HG03103 (cell line): Measurements from ENCODE around the gene USH1G.
"Not testable (repeated sequence)": the region's sequence is repeated elsewhere in the genome, so short reads cannot be mapped to it uniquely, and the experiment has no call there.

Source experiments
- ATAC-seq: cut with Tn5 transposase; IDR thresholded peaks from one replicate; pipeline ENCODE4 v1.9.1; 2021; ENCODE audit warnings: low read depth; ENCODE audit not compliant: unreplicated experiment

Gene USH1G

DNA sequence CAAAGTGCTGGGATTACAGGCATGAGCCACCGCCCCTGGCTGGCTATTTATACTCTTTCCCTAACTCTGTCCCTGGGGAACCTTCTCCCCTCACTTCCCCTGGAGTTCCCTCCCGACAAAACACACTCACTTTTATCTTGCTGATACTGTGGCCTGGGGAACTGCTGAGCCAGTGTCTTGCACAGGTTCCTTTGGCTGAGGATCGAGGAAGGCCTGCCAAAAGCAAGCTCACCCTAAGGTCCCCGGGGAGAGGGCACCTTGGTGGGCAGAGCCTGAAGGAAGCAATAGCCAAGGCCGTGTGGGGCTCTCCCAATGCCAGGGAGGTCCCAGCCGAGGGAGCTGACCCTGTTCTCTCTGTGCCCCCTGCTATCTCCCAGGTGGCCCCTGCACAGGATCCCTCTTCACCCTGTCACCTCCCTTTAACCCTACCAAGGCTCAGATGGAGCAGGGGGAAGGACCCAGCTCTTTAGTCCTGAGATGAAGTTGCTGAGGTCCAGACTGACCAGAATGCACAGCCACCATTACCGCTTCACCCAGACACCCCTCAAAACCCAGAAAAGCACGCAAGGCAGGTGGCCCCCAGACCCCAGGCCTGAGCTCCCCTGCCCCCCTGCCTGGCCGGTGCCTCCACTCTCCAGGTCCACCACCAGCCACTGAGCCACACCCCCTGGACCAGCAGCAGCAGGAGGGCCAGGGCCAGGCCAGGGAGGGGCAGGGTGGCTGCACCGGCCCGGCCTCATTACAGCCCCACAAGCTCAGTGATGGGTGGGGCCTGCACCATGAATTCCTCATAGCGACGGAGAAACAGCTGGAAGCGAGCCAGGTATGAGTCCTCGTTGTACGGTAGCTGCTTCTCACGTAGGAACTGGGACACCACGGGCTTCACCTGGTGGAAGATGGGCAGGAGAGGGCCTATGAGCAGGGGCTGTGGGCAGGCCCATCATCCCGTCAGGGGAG is 45.2 kb downstream of the USH1G start:
- ATAC-seq: no peak

DNA sequence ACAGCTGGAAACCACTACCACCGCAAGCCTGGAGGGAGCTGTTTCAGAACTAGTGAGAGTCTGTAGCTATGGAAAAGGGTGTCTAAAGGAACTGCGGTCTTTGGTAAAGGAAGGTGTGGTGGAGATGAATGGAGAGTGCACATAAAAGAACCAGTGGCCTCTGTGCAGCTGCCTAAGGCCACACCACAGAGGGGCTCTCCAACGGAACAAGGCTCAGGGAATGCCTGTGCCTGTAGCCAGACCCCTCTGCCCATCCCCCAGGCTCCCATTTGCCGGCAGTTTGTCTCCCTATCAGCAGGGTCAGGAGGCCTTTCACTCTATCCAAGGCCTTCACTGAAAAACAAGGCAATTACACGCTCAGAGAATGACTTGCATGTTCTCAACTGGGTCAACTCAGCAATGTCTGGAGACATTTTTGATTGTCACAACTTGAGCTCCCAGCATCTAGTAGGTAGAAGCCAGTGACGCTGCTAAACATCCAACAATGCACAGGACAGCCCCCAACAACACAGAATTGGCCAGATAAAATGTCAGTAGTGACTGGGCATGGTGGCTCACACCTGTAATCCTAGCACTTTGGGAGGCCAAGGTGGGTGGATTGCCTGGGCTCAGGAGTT is 47.0 kb downstream of the USH1G start:
- ATAC-seq: no peak

DNA sequence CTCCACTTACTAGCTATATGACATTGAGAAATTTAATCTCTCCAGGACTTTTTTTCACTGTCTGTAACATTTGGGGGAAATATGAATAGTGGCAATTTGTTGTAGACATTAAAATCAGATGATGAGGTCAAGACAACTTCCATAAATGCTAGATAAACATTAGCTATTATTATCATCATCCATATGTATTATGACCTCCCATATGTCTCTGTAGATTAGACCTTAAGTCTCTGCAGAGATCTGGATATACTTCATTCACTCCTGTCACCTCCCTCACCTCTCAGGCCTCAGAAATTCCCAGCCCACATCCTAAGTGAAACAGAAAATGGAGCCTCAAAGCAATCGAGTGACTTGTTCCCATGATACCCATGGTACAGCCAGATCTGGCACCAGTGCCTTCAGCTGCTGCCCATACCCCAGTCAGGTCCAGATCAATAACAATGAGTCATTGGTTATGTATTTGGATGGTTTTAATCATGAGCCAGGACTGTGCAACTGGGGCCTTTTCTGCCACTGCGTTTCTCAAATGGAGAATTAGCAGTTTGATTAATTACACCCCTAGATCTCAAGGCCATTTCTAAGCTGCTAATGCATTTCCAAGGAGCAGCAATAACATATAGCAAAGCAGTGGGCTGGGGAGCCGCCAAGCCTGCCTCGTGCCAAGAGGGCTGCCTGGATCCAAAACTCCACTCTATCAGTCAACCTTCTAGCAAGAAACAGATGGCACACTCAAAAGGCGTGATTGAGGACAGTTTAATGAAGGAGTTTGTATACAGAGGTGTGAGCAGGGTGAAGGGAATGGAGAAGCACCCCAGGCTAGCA is 47.7 kb downstream of the USH1G start:
- no peak for ATAC-seq

DNA sequence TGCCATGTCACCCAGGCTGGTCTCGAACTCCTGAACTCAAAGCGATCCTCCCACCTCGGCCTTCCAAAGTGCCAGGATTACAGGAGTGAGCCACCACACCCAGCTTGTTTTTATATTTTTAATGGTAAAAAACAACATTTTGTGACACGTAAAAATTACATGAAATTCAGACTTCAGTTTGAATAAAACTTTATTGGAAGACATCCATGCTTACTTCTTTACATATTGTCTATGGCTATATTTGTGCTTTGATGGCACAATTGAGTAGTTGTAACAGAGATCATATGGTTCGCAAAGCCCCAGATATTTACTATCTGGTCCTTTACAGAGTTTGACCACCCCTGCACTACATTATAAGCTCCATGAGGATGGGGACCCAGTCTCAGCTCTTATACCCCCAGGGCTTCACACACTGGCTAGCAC is 48.4 kb downstream of the USH1G start:
- ATAC-seq: no peak

DNA sequence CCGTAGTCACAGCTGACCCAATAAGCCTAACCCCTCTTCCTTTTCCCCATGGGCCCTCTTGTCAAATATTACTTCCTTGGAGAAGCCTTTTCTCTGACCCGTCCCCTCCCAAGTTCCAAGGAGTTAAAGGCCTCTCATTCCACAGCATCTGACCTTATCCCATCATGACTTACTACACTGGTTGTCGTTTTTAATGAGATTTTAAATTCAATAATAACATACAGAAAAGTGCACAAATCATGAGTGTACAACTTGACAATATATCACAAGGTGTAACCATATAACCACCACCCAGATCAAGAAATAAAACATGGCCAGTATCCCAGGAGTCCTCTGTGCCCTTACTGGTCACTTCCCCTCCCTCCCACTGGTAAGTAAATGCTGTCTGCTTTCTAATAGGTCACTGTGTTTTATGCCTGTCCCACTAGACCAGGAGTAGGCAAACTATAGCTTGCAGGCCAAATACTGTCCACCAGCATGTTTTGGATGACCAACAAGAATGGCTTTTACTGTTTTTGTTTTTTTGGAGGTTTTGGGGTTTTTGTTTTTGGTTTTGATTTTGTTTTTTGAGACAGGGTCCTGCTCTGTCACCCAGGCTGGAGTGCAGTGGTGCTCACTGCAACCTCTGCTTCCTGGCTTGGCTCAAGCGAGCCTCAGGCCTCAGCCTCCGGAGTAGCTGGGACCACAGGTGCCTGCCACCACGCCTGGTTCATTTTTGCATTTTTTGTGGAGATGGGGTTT is 49.0 kb downstream of the USH1G start:
- no peak for ATAC-seq

DNA sequence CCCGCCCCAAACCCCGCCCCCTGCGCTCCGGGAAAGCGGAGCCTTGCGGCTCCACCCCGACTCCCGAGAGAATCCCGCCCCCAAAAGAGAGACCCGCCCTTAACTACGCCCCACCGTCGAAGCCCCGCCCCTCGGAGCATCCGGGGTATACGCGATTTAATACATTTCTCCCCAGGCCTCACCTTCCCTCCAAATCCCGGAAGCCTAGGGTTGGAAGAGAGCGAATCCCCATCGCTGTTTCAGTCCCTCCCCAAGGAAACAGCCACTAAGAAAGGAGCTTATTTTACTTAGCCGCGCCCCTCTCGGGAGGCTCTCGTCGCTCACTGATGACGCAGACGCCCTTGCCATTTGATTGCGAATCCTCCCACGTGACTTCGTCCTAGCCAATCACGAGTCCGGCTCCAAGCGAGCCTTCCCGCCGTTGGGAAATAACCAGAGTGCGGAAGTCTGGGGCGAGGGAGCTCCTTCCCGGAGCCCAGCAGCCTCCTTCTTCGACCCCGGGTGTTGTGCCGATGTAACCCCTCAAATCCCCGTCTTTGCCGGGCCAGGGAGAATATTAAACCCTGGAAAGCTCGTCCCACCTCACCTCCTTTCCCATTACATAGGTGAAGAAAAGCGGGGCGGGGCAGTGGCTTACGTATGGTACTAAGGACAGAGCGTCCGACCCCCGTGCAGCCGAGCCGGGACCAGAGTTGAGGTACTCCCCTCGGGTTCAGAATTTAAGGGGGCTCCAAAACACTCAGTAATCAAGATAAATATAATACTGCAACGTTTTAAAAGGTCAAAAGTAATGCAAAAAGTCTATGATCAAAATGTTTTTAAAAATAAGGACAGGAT is 49.8 kb downstream of the USH1G start:
- peak; percentile 80 for ATAC-seq

DNA sequence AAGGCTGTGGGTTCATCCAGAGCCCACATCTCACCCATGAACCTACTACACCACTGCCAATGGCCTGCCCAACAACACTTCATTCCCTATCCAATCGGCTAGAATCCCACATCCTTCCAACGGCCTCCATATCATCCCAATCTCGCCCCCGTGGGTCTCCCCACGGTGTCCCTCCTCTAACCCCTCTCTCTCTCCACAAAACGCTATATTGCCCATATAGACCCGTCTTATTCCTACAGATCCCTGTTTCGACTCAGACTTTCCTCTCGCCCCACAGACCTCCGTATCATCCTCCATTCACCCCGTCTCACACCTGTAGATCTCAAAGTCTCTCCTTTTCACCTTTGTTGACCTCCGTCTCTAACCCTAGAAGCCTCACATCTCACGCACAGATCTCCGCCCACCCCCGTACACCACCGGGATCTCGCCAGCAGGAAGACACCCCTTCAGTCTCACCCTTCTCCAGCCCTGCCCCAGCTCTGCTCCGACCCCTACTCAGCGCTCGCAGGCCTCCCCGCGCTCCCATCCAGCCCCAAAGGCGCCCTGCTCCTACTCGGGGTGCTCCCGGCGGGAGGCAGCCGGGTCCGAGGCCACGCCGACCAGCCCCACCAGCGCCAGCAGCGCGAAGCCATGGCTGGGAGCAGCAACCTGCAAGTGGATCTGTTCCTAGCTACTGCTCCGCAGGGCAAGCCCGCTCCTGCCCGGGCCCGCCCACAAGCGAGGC is 50.6 kb downstream of the USH1G start, which contains the start of gene FDXR:
FDXR (minus strand) TSS at position 682 of the 724 bp plus-strand sequence; CDS start at position 632, 50 bp downstream.
- ATAC-seq: peak; percentile 21

DNA sequence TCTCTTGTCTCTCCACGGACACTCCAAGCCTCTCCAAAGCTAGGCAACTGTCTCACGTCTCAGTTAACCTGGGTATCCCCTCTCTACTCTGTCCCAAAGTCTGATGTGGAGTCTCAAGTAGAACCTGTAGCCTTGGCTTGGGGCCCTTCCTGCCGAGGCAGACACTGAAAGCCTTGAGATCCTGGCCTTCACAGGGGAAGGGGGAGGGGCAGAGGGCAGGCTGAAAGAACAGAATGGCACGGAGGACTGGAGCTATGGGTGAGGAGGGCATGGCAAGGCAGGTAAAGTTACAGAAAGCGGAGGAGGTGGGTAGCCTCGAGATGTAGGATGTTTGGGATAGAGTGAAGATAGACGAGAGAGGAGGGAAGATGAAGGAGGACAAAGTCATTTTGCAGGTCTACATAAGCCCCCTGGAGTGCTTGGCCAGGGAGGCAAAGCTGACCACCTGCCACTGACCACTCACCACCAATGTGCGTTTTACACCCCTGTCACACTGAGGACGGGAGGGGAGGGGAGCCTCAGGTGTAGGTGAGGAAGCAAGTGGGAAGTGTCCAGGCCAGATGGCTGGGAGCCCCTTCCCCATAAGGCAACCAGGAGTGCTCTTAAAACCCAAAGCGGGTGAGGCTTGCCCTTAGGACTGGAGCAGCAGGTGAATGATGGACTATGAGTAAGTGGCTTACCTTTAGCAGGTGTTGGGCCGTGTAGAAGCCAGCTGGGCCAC is 51.5 kb downstream of the USH1G start:
- ATAC-seq: no peak

DNA sequence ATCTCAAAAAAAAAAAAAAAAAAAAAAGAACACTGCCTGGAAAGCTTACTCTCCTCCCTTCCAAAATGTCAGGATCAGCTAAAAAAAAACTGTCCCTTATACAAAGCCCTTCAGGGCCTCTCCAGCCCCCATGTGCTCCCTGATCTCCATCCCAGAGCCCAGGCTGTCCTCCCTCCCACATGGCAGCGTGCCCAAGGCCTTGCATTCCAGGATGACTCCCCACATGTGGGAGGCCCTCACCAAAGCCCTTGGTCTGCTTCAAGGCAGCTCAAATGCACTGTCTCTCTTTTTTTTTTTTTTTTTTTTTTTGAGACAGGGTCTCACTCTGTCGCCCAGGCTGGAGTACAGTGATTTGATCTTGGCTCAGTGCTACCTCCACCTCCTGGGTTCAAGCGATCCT is 52.5 kb downstream of the USH1G start:
- no peak for ATAC-seq

DNA sequence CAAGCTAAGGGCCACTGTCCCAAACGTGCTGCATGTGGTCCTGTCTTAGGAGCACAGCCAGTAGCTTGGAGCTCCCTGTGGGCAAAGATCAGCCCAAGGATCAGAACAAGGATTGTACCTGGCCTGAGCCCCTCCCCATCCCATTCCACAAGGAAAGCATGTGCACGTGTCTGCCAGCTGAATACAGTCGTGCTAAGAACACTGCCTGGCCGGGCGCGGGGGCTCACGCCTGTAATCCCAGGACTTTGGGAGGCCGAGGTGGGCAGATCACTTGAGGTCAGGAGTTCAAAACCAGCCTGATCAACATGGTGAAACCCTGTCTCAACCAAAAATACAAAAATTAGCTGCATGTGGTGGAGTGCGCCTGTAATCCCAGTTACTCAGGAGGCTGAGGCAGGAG is 53.0 kb downstream of the USH1G start:
- not testable (repeated sequence) for ATAC-seq

DNA sequence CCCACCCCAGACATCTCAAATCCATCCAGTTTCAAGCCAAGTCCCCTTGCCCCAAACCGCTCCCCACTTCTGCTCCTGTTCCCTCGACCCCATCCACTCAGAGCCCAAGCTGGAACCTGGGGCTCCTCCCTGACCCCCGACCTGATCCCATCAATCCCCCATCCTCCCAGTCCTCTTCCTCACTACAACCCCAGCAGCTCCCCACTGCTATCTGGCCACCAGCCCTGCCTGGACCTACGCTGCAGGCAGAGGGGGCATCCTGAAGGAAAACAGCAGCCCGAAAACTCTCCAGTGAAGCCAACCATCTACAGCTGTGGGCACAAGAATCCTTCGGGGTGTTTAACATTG is 54.2 kb downstream of the USH1G start:
- ATAC-seq: no peak

DNA sequence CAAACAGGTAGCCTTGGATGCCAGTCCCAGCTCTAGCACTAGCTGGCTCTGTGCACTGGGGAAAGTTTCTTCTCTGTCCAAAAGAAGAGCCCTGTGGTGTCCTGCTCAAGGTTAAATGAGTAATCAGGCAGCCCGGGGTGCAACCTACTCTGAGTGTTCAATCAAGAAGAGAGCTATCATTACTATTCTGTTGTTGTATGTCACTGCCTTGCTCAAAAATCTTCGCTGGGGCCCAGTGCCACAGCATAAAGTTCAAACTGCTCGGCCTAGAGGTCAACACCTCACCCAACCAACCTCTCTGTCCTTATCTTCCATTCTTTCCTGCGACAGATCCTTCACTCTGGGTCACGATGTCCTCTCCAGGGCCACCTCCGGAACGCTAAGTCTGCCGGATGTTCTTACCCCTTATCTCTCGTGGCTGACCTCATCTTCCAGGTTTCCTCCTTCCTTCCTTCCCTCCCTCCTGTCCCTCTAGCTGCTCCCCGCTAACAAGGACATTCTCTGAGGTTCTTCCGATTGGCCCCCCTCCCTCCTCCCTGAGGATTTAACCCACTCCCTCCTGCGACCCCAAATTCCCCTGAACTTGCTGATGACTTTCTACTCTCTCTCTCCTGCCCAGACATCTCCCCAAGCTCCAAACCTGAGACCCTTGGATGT is 54.7 kb downstream of the USH1G start:
- ATAC-seq: no peak

DNA sequence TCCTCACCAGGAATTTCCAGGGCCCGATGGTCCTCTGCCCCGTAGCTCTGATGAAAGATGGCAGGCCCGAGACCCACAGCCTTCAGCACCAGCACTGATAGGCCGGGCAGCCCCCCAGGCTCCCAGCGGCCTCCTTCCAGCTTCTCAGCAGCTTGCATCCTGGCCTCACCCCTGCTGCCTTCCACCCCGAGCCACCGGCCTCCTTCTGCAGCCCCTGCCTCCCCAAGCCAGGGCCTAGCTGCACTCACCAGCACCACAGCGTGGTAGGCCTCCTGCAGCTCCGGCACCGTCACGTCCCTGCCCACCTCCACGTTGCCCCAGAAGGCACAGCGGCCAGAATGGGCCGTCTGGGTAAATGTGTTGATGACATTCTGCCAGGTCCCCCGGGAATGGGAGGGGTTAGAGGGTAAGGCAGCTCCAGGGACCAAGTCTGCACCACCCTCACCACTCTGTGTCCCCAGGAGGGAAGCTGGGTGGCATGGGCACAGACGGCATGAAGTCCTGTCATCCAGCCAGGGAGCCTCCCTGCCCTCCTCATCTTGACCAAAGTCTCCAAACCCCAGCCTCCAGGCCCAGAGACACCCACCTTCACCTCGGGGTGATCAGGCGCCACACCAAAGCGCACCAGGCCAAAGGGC is 56.7 kb downstream of the USH1G start:
- no peak for ATAC-seq
